GM23248 (cell line): ENCODE measurements around the gene SEMA6A.

Experiments used
- EZH2 ChIP-seq: fragments of 200-600 bp; sonication (generic); IDR thresholded peaks from 2 replicates; pipeline ENCODE4 v1.6.1; 2018; ENCODE audit warnings: antibody characterized with exemption, mild to moderate bottlenecking; ENCODE audit not compliant: insufficient read depth, poor library complexity, severe bottlenecking
- EZH2phosphoT487 ChIP-seq: fragments of 200-600 bp; sonication (generic); IDR thresholded peaks from 2 replicates; pipeline ENCODE4 v1.6.1; 2018; ENCODE audit warnings: antibody characterized with exemption, moderate library complexity, mild to moderate bottlenecking, low read depth; ENCODE audit not compliant: insufficient read depth

DNA sequence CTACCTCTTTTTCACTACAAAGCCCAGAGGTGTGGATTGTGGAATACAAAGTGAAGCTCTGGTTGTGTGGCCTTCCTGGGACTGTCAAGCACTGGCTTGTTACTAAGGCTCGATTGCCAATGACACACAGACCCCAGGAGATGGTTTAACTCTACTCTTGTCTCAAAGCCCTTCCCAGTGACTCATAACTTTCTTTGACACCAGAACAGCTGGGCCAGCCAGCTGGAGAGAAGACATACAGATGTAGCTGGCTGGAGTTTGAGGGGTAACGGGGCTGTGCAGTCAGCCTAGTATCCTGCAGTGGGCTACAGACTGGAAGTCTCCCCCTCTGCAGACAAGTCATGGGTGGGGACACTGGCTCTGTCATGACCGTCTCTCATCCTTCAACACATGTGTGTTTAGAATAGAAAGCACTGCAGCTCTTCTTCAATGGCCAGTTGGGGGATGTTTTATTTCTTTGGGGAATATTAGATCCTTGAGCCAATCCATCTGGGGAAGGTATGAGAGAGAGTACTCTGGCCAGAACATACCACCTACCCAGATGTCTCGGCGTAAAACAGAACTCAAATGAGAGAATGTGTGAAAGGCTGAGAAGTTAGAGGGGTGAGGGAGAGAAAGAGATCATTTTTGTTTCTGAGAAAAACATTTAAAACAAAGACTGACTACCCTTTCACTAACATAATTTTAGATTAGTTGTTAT lies 53.3 kb downstream of the SEMA6A start:
- TF ChIP-seq EZH2 (no peak), EZH2phosphoT487 (no peak)
